ENCODE data around the gene TMEM59L. TPM values are rescaled to one million over a fixed set of nuclear protein-coding genes. Genes with fewer than 3 reads are reported as not detected.

TMEM59L gene
- total and polyA plus RNA-seq, 2 of the 13 experiments (the other 11 are each of a cell fraction or from before 2014, with no cell fraction given) = 0.97 to 5.5 TPM

- no peak for TF ChIP-seq PCBP2 (optimal IDR thresholded peaks at IDR 0.05; ENCODE audit: low read depth, low read length, poor library complexity, severe bottlenecking)
- TF ChIP-seq NCOR1 (IDR thresholded peaks at IDR 0.05; ENCODE audit: borderline replicate concordance, low read length) = no peak; the same call in 1 of the 2 replicates
- TF ChIP-seq ZFP36L1 (CRISPR knock-in tag; IDR thresholded peaks at IDR 0.05) = 0 out of 2 replicates have a peak, but pooled peaks have one; percentile 87
- TF ChIP-seq JARID2 (CRISPR knock-in tag; IDR thresholded peaks at IDR 0.05; ENCODE audit: insufficient replicate concordance) = no peak
- TF ChIP-seq PTBP1 (IDR thresholded peaks at IDR 0.05; ENCODE audit: low read depth, low read length, poor library complexity, severe bottlenecking) = no peak
- 0 out of 2 replicates have a peak, but pooled peaks have one; percentile 31 for TF ChIP-seq ZNF740 (CRISPR knock-in tag; IDR thresholded peaks at IDR 0.05)
- TF ChIP-seq ZIK1 (CRISPR knock-in tag; IDR thresholded peaks at IDR 0.05; ENCODE audit: borderline replicate concordance, low read depth) = peak; percentile 63; the same call in 1 of the 2 replicates
- peak; percentile 79 for TF ChIP-seq PCBP1 (IDR thresholded peaks at IDR 0.05; ENCODE audit: borderline replicate concordance, low read depth, low read length)
- no peak for TF ChIP-seq ZNF549 (CRISPR knock-in tag; IDR thresholded peaks at IDR 0.05)
- TF ChIP-seq ZNF878 (CRISPR knock-in tag; IDR thresholded peaks at IDR 0.05) = no peak
- no peak; the same call in 1 of the 2 replicates for TF ChIP-seq ARNT2 (CRISPR knock-in tag; IDR thresholded peaks at IDR 0.05; ENCODE audit: low read depth)
- no peak for TF ChIP-seq ZNF383 (CRISPR knock-in tag; IDR thresholded peaks at IDR 0.05; ENCODE audit: borderline replicate concordance)
- TF ChIP-seq U2AF2 (IDR thresholded peaks at IDR 0.05; ENCODE audit: low read depth, low read length) = no peak
- TF ChIP-seq, protein P1, sequence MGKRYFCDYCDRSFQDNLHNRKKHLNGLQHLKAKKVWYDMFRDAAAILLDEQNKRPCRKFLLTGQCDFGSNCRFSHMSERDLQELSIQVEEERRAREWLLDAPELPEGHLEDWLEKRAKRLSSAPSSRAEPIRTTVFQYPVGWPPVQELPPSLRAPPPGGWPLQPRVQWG (CRISPR knock-in tag; IDR thresholded peaks at IDR 0.05; ENCODE audit: borderline replicate concordance, low read depth) = no peak
- 0 out of 2 replicates have a peak, but pooled peaks have one; percentile 41 for TF ChIP-seq JUN (CRISPR knock-in tag; IDR thresholded peaks at IDR 0.05)
- no peak; the same call in 1 of the 2 replicates for TF ChIP-seq TARDBP (CRISPR knock-in tag; IDR thresholded peaks at IDR 0.05)
- TF ChIP-seq KDM1A (CRISPR knock-in tag; IDR thresholded peaks at IDR 0.05) = peak; percentile 81
- peak; percentile 89 for TF ChIP-seq POLR2AphosphoS5 (IDR thresholded peaks at IDR 0.05; ENCODE audit: low read depth, low read length)
- TF ChIP-seq SOX6 (IDR thresholded peaks at IDR 0.05) = no peak
- TF ChIP-seq SOX6 (CRISPR knock-in tag; IDR thresholded peaks at IDR 0.05) = peak; percentile 44
- no peak for TF ChIP-seq ATF6 (CRISPR knock-in tag; conservative IDR thresholded peaks at IDR 0.05)
- TF ChIP-seq, protein P2, sequence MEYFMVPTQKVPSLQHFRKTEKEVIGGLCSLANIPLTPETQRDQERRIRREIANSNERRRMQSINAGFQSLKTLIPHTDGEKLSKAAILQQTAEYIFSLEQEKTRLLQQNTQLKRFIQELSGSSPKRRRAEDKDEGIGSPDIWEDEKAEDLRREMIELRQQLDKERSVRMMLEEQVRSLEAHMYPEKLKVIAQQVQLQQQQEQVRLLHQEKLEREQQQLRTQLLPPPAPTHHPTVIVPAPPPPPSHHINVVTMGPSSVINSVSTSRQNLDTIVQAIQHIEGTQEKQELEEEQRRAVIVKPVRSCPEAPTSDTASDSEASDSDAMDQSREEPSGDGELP (IDR thresholded peaks at IDR 0.05; ENCODE audit: borderline replicate concordance, low read depth) = peak; percentile 63; the same call in 1 of the 2 replicates
- TF ChIP-seq, protein P3, sequence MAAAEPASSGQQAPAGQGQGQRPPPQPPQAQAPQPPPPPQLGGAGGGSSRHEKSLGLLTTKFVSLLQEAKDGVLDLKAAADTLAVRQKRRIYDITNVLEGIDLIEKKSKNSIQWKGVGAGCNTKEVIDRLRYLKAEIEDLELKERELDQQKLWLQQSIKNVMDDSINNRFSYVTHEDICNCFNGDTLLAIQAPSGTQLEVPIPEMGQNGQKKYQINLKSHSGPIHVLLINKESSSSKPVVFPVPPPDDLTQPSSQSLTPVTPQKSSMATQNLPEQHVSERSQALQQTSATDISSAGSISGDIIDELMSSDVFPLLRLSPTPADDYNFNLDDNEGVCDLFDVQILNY (CRISPR knock-in tag; conservative IDR thresholded peaks at IDR 0.05) = peak; percentile 64
- TF ChIP-seq ZFX (CRISPR knock-in tag; IDR thresholded peaks at IDR 0.05; ENCODE audit: low read depth) = peak; percentile 81
- no peak for TF ChIP-seq JUNB (CRISPR knock-in tag; IDR thresholded peaks at IDR 0.05; ENCODE audit: borderline replicate concordance)
- no peak for TF ChIP-seq ZNF746 (CRISPR knock-in tag; IDR thresholded peaks at IDR 0.05)
These were observed 23.9 kb upstream of the TMEM59L start, which contains the start of gene REX1BD (continued) for GRCh38 chr19:18588611-18589379.
